B cell (primary cell): ENCODE data around the gene MBNL2. TPM values are rescaled to one million over a fixed set of nuclear protein-coding genes. Genes with fewer than 3 reads are reported as not detected.

Experiments used
- ATAC-seq: fragments of 200-7000 bp; cut with Tn5 transposase; one replicate; pipeline ENCODE4 v1.10.0; 2021; ENCODE audit warnings: low read depth, mild to moderate bottlenecking, moderate number of reproducible peaks, moderate library complexity
- CTCF ChIA-PET: fragments of 350-600 bp; sonication (Branson Sonifier 250); formaldehyde crosslinking; loops from one replicate; lab custom pipeline; 2021; ENCODE audit warnings: antibody characterized with exemption, inconsistent platforms; lab: Charles Lee
- POLR2A ChIA-PET: fragments of 350-600 bp; sonication (Branson Sonifier 250); formaldehyde crosslinking; loops from one replicate; lab custom pipeline; 2021; ENCODE audit warnings: antibody characterized with exemption; lab: Charles Lee
- DNase-seq: peaks from one replicate; pipeline ENCODE4 v3.0.0; 2013
- H2AFZ ChIP-seq: 2 replicates; pipeline ENCODE4 v1.6.1; 2012; ENCODE audit warnings: mild to moderate bottlenecking, low read depth, low read length; ENCODE audit not compliant: insufficient read depth, poor library complexity, severe bottlenecking
- H3K27ac ChIP-seq, 2 donors: 1 replicate in 1 of 2; 2 replicates in 1 of 2; pipeline ENCODE4 v1.5.1; 2012 to 2013; ENCODE audit warnings: low read length in 2 of 2, mild to moderate bottlenecking in 2 of 2, moderate library complexity in 1 of 2
- H3K27me3 ChIP-seq, 4 experiments: fragments of 200-600 bp in 1 of 4; sonication (generic) in 1 of 4; replicated peaks in 1 of 4; 1 replicate in 2 of 4; 2 replicates in 2 of 4; pipeline versions ENCODE4 v1.6.1 to v1.7.0; 2013 to 2016; ENCODE audit warnings: low read length in 3 of 4, mild to moderate bottlenecking in 2 of 4, mixed read lengths in 1 of 4, moderate library complexity in 1 of 4; ENCODE audit not compliant: insufficient read depth in 4 of 4, control insufficient read depth in 3 of 4; ENCODE audit errors: control extremely low read depth in 1 of 4
- H3K36me3 ChIP-seq, 2 experiments: replicated peaks in 1 of 2; 1 replicate in 1 of 2; 2 replicates in 1 of 2; pipeline versions ENCODE4 v1.6.1 to v1.7.1; 2013; ENCODE audit warnings: low read length in 1 of 2; ENCODE audit not compliant: insufficient read depth in 2 of 2, control insufficient read depth in 1 of 2; ENCODE audit errors: control extremely low read depth in 1 of 2, extremely low read depth in 1 of 2
- H3K4me1 ChIP-seq, 2 donors: fragments of 200-600 bp in 1 of 2; sonication (generic) in 1 of 2; 1 replicate in 1 of 2; 2 replicates in 1 of 2; pipeline versions ENCODE4 v1.5.1 to v1.6.1; 2013 to 2017; ENCODE audit warnings: low read length in 2 of 2; ENCODE audit not compliant: control insufficient read depth in 2 of 2, insufficient read depth in 2 of 2
- H3K4me2 ChIP-seq: replicated peaks from 2 replicates; pipeline ENCODE3; 2012; ENCODE audit warnings: mild to moderate bottlenecking, low read depth, low read length; ENCODE audit not compliant: poor library complexity, severe bottlenecking
- H3K4me3 ChIP-seq, 5 experiments: fragments of 200-600 bp in 1 of 5; sonication (generic) in 1 of 5; 1 replicate in 3 of 5; 2 replicates in 2 of 5; pipeline versions ENCODE4 v1.5.1 to v1.7.0; 2011 to 2016; ENCODE audit warnings: low read length in 4 of 5, mild to moderate bottlenecking in 4 of 5, low read depth in 2 of 5, control low read depth in 1 of 5, moderate library complexity in 1 of 5; ENCODE audit not compliant: insufficient read depth in 1 of 5; ENCODE audit errors: control extremely low read depth in 1 of 5, extremely low read depth in 1 of 5
- H3K79me2 ChIP-seq: fragments of 200-600 bp; sonication (generic); one replicate; pipeline ENCODE4 v1.6.0; 2016; ENCODE audit warnings: low read length; ENCODE audit not compliant: control insufficient read depth, insufficient read depth
- H3K9ac ChIP-seq: fragments of 200-600 bp; sonication (generic); 2 replicates; pipeline ENCODE4 v1.6.1; 2017; ENCODE audit warnings: mild to moderate bottlenecking, low read length, moderate library complexity
- H3K9me3 ChIP-seq, 3 donors: one replicate each; pipeline versions ENCODE4 v1.6.1 to v1.7.1; 2013; ENCODE audit warnings: low read length in 2 of 3; ENCODE audit not compliant: control insufficient read depth in 2 of 3, insufficient read depth in 1 of 3; ENCODE audit errors: control extremely low read depth in 1 of 3
- H4K20me1 ChIP-seq: 2 replicates; pipeline ENCODE4 v1.6.0; 2012; ENCODE audit warnings: mild to moderate bottlenecking, low read length; ENCODE audit not compliant: insufficient read depth, control insufficient read depth, poor library complexity, severe bottlenecking
- H3K27ac Mint-ChIP-seq: one replicate; pipeline ENCODE4 v1.8.0; 2021; ENCODE audit warnings: mixed read lengths
- H3K27me3 Mint-ChIP-seq: one replicate; pipeline ENCODE4 v1.8.0; 2021; ENCODE audit warnings: mixed read lengths
- H3K4me1 Mint-ChIP-seq: one replicate; pipeline ENCODE4 v1.8.0; 2021; ENCODE audit warnings: mixed read lengths
- H3K4me3 Mint-ChIP-seq: one replicate; pipeline ENCODE4 v1.8.0; 2021; ENCODE audit warnings: mixed read lengths
- H3K9me3 Mint-ChIP-seq: one replicate; pipeline ENCODE4 v1.8.0; 2022; ENCODE audit warnings: mixed read lengths; ENCODE audit not compliant: insufficient read depth
- EZH2 ChIP-seq: IDR thresholded peaks from 2 replicates; pipeline ENCODE4 v1.6.1; 2012; ENCODE audit warnings: borderline replicate concordance, low read depth, mild to moderate bottlenecking, moderate library complexity, low read length; ENCODE audit not compliant: insufficient read depth, poor library complexity, severe bottlenecking
- WGBS: methylation state at CpG from one replicate; pipeline ENCODE4 v1.1.5; 2013; ENCODE audit warnings: missing lambda C conversion rate; ENCODE audit not compliant: insufficient coverage; 5-methylcytosine and 5-hydroxymethylcytosine counted together
- intact Hi-C: fragments of 100-400 bp; cut with micrococcal nuclease; formaldehyde crosslinking; loops from one replicate; pipeline ENCODE4 v1.10.0; 2022
- polyA plus RNA-seq: library from polyadenylated mRNA; depleted of rRNA; stranded (reverse); fragments of >200 nt; gene quantifications from 2 replicates; pipeline ENCODE4 v1.2.3, GENCODE V29; 2012
- total RNA-seq, 2 donors: library from RNA; stranded (reverse); fragments of 120-200 nt in 1 of 2; gene quantifications; 1 replicate in 1 of 2; 2 replicates in 1 of 2; pipeline versions ENCODE4 v1.2.3 to v1.2.4, GENCODE V29; 2013 to 2022
- TF ChIP-seq, protein P1 (sequence below): fragments of 200-600 bp; IDR thresholded peaks from one replicate; pipeline ENCODE4 v1.8.0; 2022; ENCODE audit warnings: antibody characterized with exemption, mild to moderate bottlenecking

MBNL2 gene
- total and polyA plus RNA-seq, 2 donors (not counting 1 experiment from before 2014, with no cell fraction given) = 6.9 to 50.1 TPM

DNA sequence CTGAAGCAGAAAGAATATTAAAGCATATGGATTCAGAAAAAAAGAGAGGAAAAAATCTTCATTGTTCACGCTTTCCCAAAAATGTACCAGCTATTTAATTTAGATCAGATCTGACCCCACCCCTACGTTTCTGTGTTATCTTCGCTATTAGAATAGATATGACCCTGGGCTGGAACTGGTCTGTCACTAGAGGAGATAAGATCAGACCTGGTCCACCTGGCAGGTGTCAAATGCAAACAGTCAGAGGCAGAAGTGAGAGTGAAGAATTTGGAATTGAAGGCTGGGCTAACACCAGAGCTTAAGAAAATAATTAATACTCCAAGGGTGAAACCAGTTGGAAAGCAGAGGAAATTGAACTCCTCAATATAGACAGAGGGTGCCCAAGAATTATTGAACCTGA is 30.0 kb upstream of the MBNL2 start:
- no peak for DNase-seq
- Histone ChIP-seq H2AFZ (no peak overlapping the region), H3K9me3 (no peaks in the 10 kb centered on the region), H3K4me3 (no peak overlapping the region), H4K20me1 (no peaks in the 10 kb centered on the region), H3K79me2 (no peaks in the 10 kb centered on the region), H3K27ac (no peak overlapping the region), H3K9ac (no peak overlapping the region), H3K27me3 (peaks cover 0 to 6% (median 2%) of the 10 kb centered on the region in 4 experiments), H3K4me1 (no peaks in the 10 kb centered on the region), H3K4me2 (no peak overlapping the region), H3K36me3 (no peaks in the 10 kb centered on the region)
- WGBS = no CpG with 5 or more reads among the region's 3 CpGs
- TF ChIP-seq, protein P1, sequence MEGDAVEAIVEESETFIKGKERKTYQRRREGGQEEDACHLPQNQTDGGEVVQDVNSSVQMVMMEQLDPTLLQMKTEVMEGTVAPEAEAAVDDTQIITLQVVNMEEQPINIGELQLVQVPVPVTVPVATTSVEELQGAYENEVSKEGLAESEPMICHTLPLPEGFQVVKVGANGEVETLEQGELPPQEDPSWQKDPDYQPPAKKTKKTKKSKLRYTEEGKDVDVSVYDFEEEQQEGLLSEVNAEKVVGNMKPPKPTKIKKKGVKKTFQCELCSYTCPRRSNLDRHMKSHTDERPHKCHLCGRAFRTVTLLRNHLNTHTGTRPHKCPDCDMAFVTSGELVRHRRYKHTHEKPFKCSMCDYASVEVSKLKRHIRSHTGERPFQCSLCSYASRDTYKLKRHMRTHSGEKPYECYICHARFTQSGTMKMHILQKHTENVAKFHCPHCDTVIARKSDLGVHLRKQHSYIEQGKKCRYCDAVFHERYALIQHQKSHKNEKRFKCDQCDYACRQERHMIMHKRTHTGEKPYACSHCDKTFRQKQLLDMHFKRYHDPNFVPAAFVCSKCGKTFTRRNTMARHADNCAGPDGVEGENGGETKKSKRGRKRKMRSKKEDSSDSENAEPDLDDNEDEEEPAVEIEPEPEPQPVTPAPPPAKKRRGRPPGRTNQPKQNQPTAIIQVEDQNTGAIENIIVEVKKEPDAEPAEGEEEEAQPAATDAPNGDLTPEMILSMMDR = no peak
- no peak for TF ChIP-seq EZH2
- Mint-ChIP-seq H3K4me3 (no peak overlapping the region), H3K4me1 (peaks cover 3% of the 10 kb centered on the region), H3K27me3 (peaks cover 47% of the 10 kb centered on the region), H3K9me3 (no peaks in the 10 kb centered on the region), H3K27ac (no peak overlapping the region)
- intact Hi-C loops = no loop called here
- ATAC-seq = no peak
- POLR2A ChIA-PET = no interaction called here
- CTCF ChIA-PET = interaction anchor here (1.1 kb wide), 1 partner anchor 165 kb away, joined by 4 read pairs; no protein-coding TSS in a partner anchor

DNA sequence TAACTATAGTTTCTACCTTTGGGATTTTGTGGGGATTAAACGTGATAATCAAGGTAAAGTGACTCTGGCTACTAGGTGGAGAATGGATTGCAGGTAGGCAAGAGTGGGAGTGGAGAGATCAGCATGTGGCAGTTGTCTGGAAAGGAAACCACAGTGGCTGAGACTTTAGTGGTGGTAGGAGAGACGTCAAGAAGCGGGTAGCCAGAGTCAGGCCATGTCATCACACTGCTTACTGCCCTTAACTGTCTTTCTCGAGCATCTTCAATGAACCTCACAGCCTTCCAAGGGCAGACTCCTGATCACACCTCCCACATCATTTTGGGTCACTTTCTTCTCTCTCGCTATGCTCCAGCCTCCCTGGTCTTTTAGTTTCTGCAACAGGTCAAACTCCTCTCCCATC is 28.6 kb upstream of the MBNL2 start:
- Histone ChIP-seq H3K9me3 (no peaks in the 10 kb centered on the region), H3K4me2 (no peak overlapping the region), H3K79me2 (no peaks in the 10 kb centered on the region), H3K27ac (no peak overlapping the region), H4K20me1 (no peaks in the 10 kb centered on the region), H2AFZ (no peak overlapping the region), H3K36me3 (no peaks in the 10 kb centered on the region), H3K4me1 (no peaks in the 10 kb centered on the region), H3K27me3 (peaks cover 0 to 7% (median 3%) of the 10 kb centered on the region in 4 experiments), H3K4me3 (no peak overlapping the region), H3K9ac (no peak overlapping the region)
- no peak for TF ChIP-seq EZH2
- TF ChIP-seq, protein P1 = no peak
- Mint-ChIP-seq H3K4me1 (peaks cover 3% of the 10 kb centered on the region), H3K27ac (no peak overlapping the region), H3K4me3 (no peak overlapping the region), H3K9me3 (no peaks in the 10 kb centered on the region), H3K27me3 (peaks cover 43% of the 10 kb centered on the region)
- POLR2A ChIA-PET = no interaction called here
- ATAC-seq (no peak), DNase-seq (no peak)
- intact Hi-C loops = no loop called here
- CTCF ChIA-PET = no interaction called here
- 93% methylated on average over 5 of the region's 5 CpGs for WGBS
